Measurements from ENCODE around the gene CXorf58.

Gene CXorf58

GRCh38 chrX:23900220-23900797 is 7.5 kb upstream of the CXorf58 start:
- no peak for DNase-seq (ENCODE audit: low spot score)

DNA sequence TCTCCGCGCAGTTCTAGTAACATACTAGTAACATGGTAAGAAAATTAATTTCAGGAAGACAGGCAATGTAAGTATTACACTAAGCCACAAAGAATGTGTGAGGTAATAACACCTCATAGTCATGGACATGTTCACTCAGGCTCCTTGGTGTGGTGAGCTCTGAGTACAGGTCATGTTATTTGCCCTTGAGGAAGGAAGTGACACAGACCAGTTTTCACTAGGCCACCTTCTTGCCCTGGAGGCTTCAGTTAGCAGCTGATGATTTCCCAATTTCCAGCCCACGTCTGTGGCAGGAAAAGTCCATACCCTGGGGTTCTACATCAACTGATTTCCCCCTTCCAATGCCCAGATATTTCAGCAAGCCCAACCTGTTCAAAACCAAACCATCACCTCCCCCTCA is 6.7 kb upstream of the CXorf58 start:
- no peak for DNase-seq (ENCODE audit: low spot score)

- DNase-seq (ENCODE audit: low spot score): peak; percentile 50
Measured at GRCh38 chrX:23901805-23902204, 6.0 kb upstream of the CXorf58 start.

GRCh38 chrX:23902419-23902818 is 5.4 kb upstream of the CXorf58 start:
- no peak for DNase-seq (ENCODE audit: low spot score)

- no peak for DNase-seq (ENCODE audit: low spot score)
Measured at GRCh38 chrX:23904096-23904495, 3.7 kb upstream of the CXorf58 start.

DNA sequence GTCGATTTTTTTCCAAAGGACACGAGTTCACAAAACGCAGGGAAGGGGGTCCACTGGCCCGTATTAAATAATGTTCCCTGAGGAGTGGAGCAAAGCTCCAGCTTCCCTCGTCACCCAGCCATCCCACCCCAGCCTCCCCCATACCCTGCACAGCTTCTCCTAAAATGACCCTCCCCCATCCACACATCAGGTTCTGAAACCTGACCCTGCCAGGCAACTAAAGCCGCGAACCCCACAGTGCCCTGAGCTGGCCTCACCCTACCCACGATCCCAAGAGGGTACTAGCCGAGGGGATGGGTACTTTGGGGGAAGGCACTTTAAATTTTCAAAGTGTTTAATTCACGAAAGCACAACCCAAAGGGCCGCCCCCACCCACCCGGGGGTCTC is 702 bp upstream of the CXorf58 start:
- DNase-seq (ENCODE audit: low spot score): no peak

DNA sequence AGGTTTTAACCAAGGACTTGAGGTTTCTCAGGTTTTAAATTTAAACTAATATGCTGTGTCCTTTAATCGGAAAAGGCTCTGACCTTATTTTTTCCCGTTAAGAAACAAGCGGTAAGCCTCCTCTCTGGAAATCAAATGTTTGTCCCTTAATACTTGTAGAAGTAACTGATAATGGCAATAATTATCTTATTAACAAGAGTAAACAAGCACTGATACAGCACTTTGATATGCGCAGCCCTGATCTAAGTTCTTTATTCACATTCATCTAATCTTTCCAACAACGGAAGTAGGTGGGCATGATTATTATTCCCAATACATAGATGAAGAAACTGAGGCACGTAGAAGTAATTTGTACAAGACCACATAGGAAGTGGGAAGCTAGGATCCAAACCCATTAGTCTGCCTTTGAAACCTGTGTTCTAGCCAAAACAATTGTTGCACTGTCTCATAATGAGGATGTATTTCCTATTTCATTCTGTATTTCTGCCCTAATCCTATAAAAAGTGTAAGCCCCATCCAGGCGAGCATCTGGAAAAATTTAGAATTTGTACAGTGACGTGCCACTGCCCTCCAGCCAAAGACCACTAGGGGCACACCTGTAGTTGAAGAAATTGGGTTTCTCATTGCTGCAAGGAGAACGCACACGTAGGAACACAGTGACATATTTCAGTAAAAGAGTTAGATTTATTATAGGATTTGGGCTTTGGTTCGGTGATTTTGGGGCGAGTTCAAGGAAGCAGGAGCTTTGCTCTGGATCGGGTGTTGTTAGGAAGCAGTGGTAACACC is 606 bp downstream of the CXorf58 start:
- no peak for DNase-seq (ENCODE audit: low spot score)

GRCh38 chrX:23911126-23911835 is 3.5 kb downstream of the CXorf58 start:
- no peak for DNase-seq (ENCODE audit: low spot score)

DNA sequence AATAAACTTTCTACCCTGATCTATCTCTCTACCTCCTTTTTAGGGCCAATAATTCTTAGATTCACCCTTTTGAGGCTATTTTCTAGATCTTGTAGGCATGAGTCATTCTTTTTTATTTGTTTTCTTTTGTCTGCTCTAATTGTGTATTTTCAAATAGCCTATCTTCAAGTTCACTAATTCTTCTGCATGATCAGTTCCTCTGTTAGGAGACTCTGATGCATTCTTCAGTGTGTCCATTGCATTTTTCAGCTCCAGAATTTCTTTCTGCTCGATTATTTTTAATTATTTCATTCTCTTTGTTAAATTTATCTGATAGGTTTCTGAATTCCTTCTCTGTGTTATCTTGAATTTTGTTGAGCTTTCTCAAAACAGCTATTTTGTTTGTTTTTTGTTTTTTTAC is 11.3 kb downstream of the CXorf58 start:
- DNase-seq (ENCODE audit: low spot score): no peak

DNA sequence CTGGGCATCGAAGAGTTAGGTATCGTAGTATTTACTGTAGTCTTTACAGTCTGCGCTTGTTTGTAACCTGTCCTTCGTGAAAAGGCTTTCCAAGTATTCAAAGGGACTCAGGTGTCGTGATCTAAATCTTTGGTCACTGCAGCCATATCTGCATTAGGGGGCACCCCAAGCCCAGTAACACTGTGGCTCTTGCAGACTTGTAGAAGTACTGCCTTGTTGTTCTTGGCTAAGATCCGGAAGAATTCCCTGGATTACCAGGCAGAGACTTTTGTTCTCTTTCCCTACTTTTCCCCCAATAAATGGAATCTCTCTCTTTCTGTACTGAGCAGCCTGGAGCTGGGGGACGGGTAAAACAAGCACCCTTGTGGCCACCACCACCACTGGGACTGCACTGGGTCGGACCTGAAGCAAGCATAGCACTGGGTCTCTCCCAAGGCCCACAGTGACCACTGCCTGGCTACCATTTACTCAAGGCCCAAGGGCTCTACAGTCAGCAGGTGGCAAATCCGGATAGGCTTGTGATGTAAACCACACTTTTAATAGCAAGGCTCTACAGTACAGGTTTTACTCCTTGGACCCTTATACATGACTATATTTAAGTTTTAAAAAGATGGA is 12.0 kb downstream of the CXorf58 start:
- DNase-seq (ENCODE audit: low spot score): no peak

DNA sequence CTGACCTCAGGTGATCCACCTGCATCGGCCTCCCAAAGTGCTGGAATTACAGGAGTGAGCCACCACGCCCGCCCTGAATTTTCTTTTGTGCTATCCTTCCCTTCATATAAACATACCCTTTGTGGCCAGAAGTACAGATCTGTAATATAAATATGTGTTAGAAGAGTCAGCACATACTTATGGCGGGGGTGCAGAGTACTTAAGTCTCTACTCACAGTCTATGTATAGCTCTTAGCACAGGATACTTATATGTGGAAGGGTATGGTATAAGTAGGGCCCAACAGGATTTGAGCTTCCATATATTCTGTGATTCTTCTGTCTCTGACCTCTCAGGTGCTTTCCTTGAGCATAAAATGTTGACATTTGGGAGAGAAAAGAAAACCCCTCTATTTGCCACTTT is 18.2 kb downstream of the CXorf58 start:
- no peak for DNase-seq (ENCODE audit: low spot score)

GRCh38 chrX:23930894-23931604 is 23.2 kb downstream of the CXorf58 start:
- no peak for DNase-seq (ENCODE audit: low spot score)

DNA sequence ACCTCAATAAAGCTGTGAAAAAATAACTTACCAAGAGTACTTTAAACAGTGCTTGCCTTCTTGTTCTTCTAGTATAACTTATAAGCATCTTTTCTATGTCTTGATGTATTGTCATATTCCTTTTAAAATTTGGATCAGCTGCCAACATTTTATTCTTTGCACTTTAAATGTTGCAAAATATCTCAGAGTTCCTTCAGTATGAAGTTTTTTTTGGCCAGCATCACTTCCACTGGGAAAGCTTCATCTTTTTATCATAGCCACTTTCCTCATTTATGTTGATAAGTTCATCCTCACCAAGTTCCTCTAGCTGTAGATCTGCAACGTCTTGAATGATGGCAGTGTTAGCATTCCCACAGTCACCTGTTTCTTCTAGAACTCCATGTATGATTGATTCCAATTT is 24.2 kb downstream of the CXorf58 start:
- DNase-seq (ENCODE audit: low spot score): no peak

- DNase-seq (ENCODE audit: low spot score): peak; percentile 18
Measured at GRCh38 chrX:23935106-23935505, 27.3 kb downstream of the CXorf58 start.

GRCh38 chrX:23936180-23936579 is 28.4 kb downstream of the CXorf58 start:
- no peak for DNase-seq (ENCODE audit: low spot score)

- DNase-seq (ENCODE audit: low spot score): no peak
Measured at GRCh38 chrX:23937100-23937499, 29.3 kb downstream of the CXorf58 start.

GRCh38 chrX:23938690-23939089 is 30.9 kb downstream of the CXorf58 start:
- no peak for DNase-seq (ENCODE audit: low spot score)

GRCh38 chrX:23939203-23939602 is 31.4 kb downstream of the CXorf58 start:
- DNase-seq (ENCODE audit: low spot score): no peak

GRCh38 chrX:23944234-23944633 is 36.4 kb downstream of the CXorf58 start:
- DNase-seq (ENCODE audit: low spot score): no peak

DNA sequence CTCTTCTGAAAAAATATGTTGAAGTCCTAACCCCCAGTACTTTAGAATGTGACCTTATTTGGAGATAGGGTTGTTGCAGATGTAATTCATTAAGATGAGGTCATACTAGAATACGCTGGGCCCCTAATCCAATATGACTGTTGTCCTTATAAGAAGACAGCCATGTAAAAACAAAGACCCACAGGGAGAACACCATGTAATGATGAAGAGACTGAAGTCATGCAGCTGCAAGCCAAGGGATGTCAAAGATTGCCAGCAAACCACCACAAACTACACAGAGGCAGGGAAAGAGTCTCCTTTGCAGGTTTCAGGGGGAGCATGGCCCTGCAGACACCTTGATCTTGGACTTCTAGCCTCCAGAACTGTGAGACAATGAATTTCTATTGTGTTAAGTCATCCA is 37.4 kb downstream of the CXorf58 start:
- no peak for DNase-seq (ENCODE audit: low spot score)

DNA sequence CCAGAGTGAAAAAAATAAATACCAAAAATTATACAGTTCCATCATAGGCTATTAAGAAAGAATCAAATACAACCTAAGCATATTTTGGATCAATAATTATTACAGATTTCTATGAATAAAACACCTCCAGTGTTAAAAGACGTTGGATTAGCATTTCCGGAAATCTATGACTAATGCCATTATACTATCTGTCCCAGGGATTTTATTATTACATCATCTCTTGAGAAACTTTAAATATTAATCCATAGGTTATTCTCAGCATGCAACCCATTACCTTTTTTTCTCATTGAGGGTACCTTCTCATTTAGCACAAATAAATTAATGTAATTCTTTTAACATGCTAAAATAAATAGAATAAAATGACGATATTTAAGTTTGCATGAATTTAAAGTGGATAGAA is 44.6 kb downstream of the CXorf58 start:
- DNase-seq (ENCODE audit: low spot score): no peak

All from AG20443 (cell line).